ENCODE data around the gene ITPR1.

ITPR1 gene

GRCh38 chr3:4766716-4767499, 273.8 kb downstream of the ITPR1 start:
- Histone ChIP-seq H3K4me1 (ENCODE audit: insufficient read depth, low read length, severe bottlenecking) (no peaks in the 10 kb centered on the region), H3K36me3 (ENCODE audit: insufficient read depth, low read length) (no peaks in the 10 kb centered on the region)

GRCh38 chr3:4768021-4768420, 274.9 kb downstream of the ITPR1 start:
- Histone ChIP-seq H3K27ac (ENCODE audit: low read depth, low read length, poor library complexity, severe bottlenecking) (no peak overlapping the region), H3K9me2 (ENCODE audit: low read depth, low read length) (no peaks in the 10 kb centered on the region), H4K20me1 (ENCODE audit: insufficient read depth, low read length) (no peaks in the 10 kb centered on the region)

More at GRCh38 chr3:4766716-4767499, 273.8 kb downstream of the ITPR1 start:
- H3K79me2 ChIP-seq (ENCODE audit: insufficient read depth, low read length), result no peaks in the 10 kb centered on the region
- TF ChIP-seq, protein P1, sequence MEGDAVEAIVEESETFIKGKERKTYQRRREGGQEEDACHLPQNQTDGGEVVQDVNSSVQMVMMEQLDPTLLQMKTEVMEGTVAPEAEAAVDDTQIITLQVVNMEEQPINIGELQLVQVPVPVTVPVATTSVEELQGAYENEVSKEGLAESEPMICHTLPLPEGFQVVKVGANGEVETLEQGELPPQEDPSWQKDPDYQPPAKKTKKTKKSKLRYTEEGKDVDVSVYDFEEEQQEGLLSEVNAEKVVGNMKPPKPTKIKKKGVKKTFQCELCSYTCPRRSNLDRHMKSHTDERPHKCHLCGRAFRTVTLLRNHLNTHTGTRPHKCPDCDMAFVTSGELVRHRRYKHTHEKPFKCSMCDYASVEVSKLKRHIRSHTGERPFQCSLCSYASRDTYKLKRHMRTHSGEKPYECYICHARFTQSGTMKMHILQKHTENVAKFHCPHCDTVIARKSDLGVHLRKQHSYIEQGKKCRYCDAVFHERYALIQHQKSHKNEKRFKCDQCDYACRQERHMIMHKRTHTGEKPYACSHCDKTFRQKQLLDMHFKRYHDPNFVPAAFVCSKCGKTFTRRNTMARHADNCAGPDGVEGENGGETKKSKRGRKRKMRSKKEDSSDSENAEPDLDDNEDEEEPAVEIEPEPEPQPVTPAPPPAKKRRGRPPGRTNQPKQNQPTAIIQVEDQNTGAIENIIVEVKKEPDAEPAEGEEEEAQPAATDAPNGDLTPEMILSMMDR (IDR thresholded peaks at IDR 0.05; ENCODE audit: low read length), result no peak
- no peak for TF ChIP-seq EZH2 (IDR thresholded peaks at IDR 0.05; ENCODE audit: borderline replicate concordance, low read length)
- H3K9me2 ChIP-seq (ENCODE audit: low read depth, low read length), result no peaks in the 10 kb centered on the region
- H4K20me1 ChIP-seq (ENCODE audit: insufficient read depth, low read length), result no peaks in the 10 kb centered on the region
- H3K9ac ChIP-seq (ENCODE audit: low read length), result no peak overlapping the region
- no peaks in the 10 kb centered on the region for H3K9me3 ChIP-seq (ENCODE audit: low read length)
- no peak overlapping the region for H3K4me2 ChIP-seq (ENCODE audit: low read length)
- no peak overlapping the region for H3K4me3 ChIP-seq (ENCODE audit: low read depth, low read length, poor library complexity, severe bottlenecking)
- no peaks in the 10 kb centered on the region for H3F3A ChIP-seq (ENCODE audit: insufficient read depth, low read length)
- no peaks in the 10 kb centered on the region for H3K27me3 ChIP-seq (ENCODE audit: insufficient read depth, low read length)
- H3K27ac ChIP-seq (ENCODE audit: low read depth, low read length, poor library complexity, severe bottlenecking), result no peak overlapping the region
- H2AFZ ChIP-seq (ENCODE audit: low read length), result no peak overlapping the region

GRCh38 chr3:4768521-4768920, 275.4 kb downstream of the ITPR1 start:
- Histone ChIP-seq H3K9me2 (ENCODE audit: low read depth, low read length) (no peaks in the 10 kb centered on the region), H3K36me3 (ENCODE audit: insufficient read depth, low read length) (no peaks in the 10 kb centered on the region), H3F3A (ENCODE audit: insufficient read depth, low read length) (no peaks in the 10 kb centered on the region), H3K9ac (ENCODE audit: low read length) (no peak overlapping the region), H3K79me2 (ENCODE audit: insufficient read depth, low read length) (no peaks in the 10 kb centered on the region), H3K27ac (ENCODE audit: low read depth, low read length, poor library complexity, severe bottlenecking) (no peak overlapping the region), H4K20me1 (ENCODE audit: insufficient read depth, low read length) (no peaks in the 10 kb centered on the region), H3K4me3 (ENCODE audit: low read depth, low read length, poor library complexity, severe bottlenecking) (no peak overlapping the region), H2AFZ (ENCODE audit: low read length) (no peak overlapping the region), H3K4me2 (ENCODE audit: low read length) (no peak overlapping the region), H3K4me1 (ENCODE audit: insufficient read depth, low read length, severe bottlenecking) (no peaks in the 10 kb centered on the region), H3K9me3 (ENCODE audit: low read length) (no peaks in the 10 kb centered on the region), H3K27me3 (ENCODE audit: insufficient read depth, low read length) (no peaks in the 10 kb centered on the region)
- no peak for TF ChIP-seq EZH2 (IDR thresholded peaks at IDR 0.05; ENCODE audit: borderline replicate concordance, low read length)
- TF ChIP-seq, protein P1 (IDR thresholded peaks at IDR 0.05; ENCODE audit: low read length), result no peak

More at GRCh38 chr3:4768021-4768420, 274.9 kb downstream of the ITPR1 start:
- Histone ChIP-seq H3K4me1 (ENCODE audit: insufficient read depth, low read length, severe bottlenecking) (no peaks in the 10 kb centered on the region), H3F3A (ENCODE audit: insufficient read depth, low read length) (no peaks in the 10 kb centered on the region), H3K9me3 (ENCODE audit: low read length) (no peaks in the 10 kb centered on the region), H3K79me2 (ENCODE audit: insufficient read depth, low read length) (no peaks in the 10 kb centered on the region), H3K36me3 (ENCODE audit: insufficient read depth, low read length) (no peaks in the 10 kb centered on the region), H3K4me2 (ENCODE audit: low read length) (no peak overlapping the region), H3K4me3 (ENCODE audit: low read depth, low read length, poor library complexity, severe bottlenecking) (no peak overlapping the region), H3K9ac (ENCODE audit: low read length) (no peak overlapping the region), H3K27me3 (ENCODE audit: insufficient read depth, low read length) (no peaks in the 10 kb centered on the region), H2AFZ (ENCODE audit: low read length) (no peak overlapping the region)
- TF ChIP-seq, protein P1 (IDR thresholded peaks at IDR 0.05; ENCODE audit: low read length), result no peak
- no peak for TF ChIP-seq EZH2 (IDR thresholded peaks at IDR 0.05; ENCODE audit: borderline replicate concordance, low read length)
